HepG2 (cell line): Measurements from ENCODE around the gene ZFPL1. TPM values are rescaled to one million over a fixed set of nuclear protein-coding genes. Genes with fewer than 3 reads are reported as not detected.

Experiments used
- ATM ChIP-seq: fragments of 450-650 bp; IDR thresholded peaks from 2 replicates; pipeline ENCODE4 v1.7.1; 2017; ENCODE audit warnings: mild to moderate bottlenecking, borderline replicate concordance
- BCL6 ChIP-seq: IDR thresholded peaks from 2 replicates; pipeline ENCODE4 v1.6.1; 2016; ENCODE audit warnings: missing genetic modification reagents, missing compliant biosample characterization
- GATAD1 ChIP-seq: IDR thresholded peaks from 2 replicates; pipeline ENCODE4 v1.6.1; 2016; ENCODE audit warnings: missing genetic modification reagents, missing compliant biosample characterization
- GATAD2A ChIP-seq: IDR thresholded peaks from 2 replicates; pipeline ENCODE4 v1.6.1; 2016
- IKZF4 ChIP-seq: sonication (generic); formaldehyde crosslinking; IDR thresholded peaks from 2 replicates; pipeline ENCODE4 v1.5.1; 2020; ENCODE audit warnings: borderline replicate concordance, mild to moderate bottlenecking, low read depth, missing genetic modification reagents; ENCODE audit errors: not compliant biosample characterization
- KMT2B ChIP-seq: IDR thresholded peaks from 2 replicates; pipeline ENCODE4 v1.6.1; 2016; ENCODE audit warnings: missing genetic modification reagents, missing compliant biosample characterization
- MEF2D ChIP-seq: sonication (generic); formaldehyde crosslinking; IDR thresholded peaks from 2 replicates; pipeline ENCODE4 v1.5.1; 2020; ENCODE audit warnings: mild to moderate bottlenecking, missing genetic modification reagents
- MEIS2 ChIP-seq: sonication (generic); formaldehyde crosslinking; IDR thresholded peaks from 2 replicates; pipeline ENCODE4 v1.9.0; 2021; ENCODE audit warnings: mild to moderate bottlenecking, missing genetic modification reagents
- MZF1 ChIP-seq: sonication (generic); formaldehyde crosslinking; IDR thresholded peaks from 2 replicates; pipeline ENCODE4 v1.8.1; 2023; ENCODE audit warnings: mild to moderate bottlenecking, missing genetic modification reagents, borderline replicate concordance
- NR2F6 ChIP-seq, 2 experiments: IDR thresholded peaks; 2 replicates each; pipeline ENCODE4 v1.6.1; 2016; ENCODE audit warnings: antibody characterized with exemption in 1 of 2, mild to moderate bottlenecking in 1 of 2
- PAX8 ChIP-seq: sonication (generic); formaldehyde crosslinking; IDR thresholded peaks from 2 replicates; pipeline ENCODE4 v1.8.0; 2022; ENCODE audit warnings: mild to moderate bottlenecking, missing genetic modification reagents, borderline replicate concordance
- POLR2AphosphoS2 ChIP-seq: IDR thresholded peaks from 2 replicates; pipeline ENCODE4 v1.6.1; 2011; ENCODE audit warnings: low read depth, low read length, improper control_type of control experiment
- TARDBP ChIP-seq: sonication (generic); formaldehyde crosslinking; IDR thresholded peaks from 2 replicates; pipeline ENCODE4 v1.8.0; 2022; ENCODE audit warnings: mild to moderate bottlenecking, missing genetic modification reagents
- TEAD3 ChIP-seq: optimal IDR thresholded peaks from 2 replicates; pipeline ENCODE3; 2016; ENCODE audit warnings: borderline replicate concordance
- ZNF121 ChIP-seq: sonication (generic); formaldehyde crosslinking; IDR thresholded peaks from 2 replicates; pipeline ENCODE4 v1.5.0; 2020; ENCODE audit warnings: mild to moderate bottlenecking, missing genetic modification reagents
- ZNF589 ChIP-seq: sonication (generic); formaldehyde crosslinking; conservative IDR thresholded peaks from 2 replicates; pipeline ENCODE4 v1.8.0; 2022; ENCODE audit warnings: mild to moderate bottlenecking, moderate library complexity, missing genetic modification reagents
- ZNF768 ChIP-seq: sonication (generic); formaldehyde crosslinking; IDR thresholded peaks from 2 replicates; pipeline ENCODE4 v1.4.0; 2020; ENCODE audit warnings: missing genetic modification reagents
- ZNF772 ChIP-seq: sonication (generic); formaldehyde crosslinking; IDR thresholded peaks from 2 replicates; pipeline ENCODE4 v1.5.0; 2020; ENCODE audit warnings: mild to moderate bottlenecking, missing genetic modification reagents
- polyA plus RNA-seq, 8 experiments: library from polyadenylated mRNA; depleted of rRNA in 3 of 8; stranded (reverse) in 7 of 8; unstranded in 1 of 8; fragments of >200 nt; fragmentation: Illumina TruSeq in 4 of 8; extraction: Trizol in 4 of 8; gene quantifications; 2 replicates each; pipeline versions ENCODE4 v1.2.1 to v1.2.3, GENCODE V29; 2011 to 2016; ENCODE audit warnings: low read depth in 4 of 8, missing spikeins in 1 of 8, mixed read lengths in 1 of 8; ENCODE audit not compliant: insufficient read depth in 1 of 8
- total RNA-seq, 5 experiments: library from RNA; depleted of rRNA; stranded (reverse); fragments of >200 nt; fragmentation: Illumina TruSeq; extraction: Trizol; gene quantifications; 2 replicates each; pipeline ENCODE4 v1.2.3, GENCODE V29; 2016; ENCODE audit warnings: low read depth in 1 of 5
- TF ChIP-seq, protein P1 (sequence below): sonication (generic); formaldehyde crosslinking; IDR thresholded peaks from 2 replicates; pipeline ENCODE4 v1.4.0; 2020; ENCODE audit warnings: missing genetic modification reagents, mild to moderate bottlenecking, borderline replicate concordance
- TF ChIP-seq, protein P2 (sequence below): sonication (generic); formaldehyde crosslinking; IDR thresholded peaks from 2 replicates; pipeline ENCODE4 v1.4.0; 2020; ENCODE audit warnings: missing genetic modification reagents

Gene ZFPL1
- total and polyA plus RNA-seq, 2 of the 13 experiments (the other 11 are each of a cell fraction or from before 2014, with no cell fraction given), result 32.2 to 56.0 TPM

DNA sequence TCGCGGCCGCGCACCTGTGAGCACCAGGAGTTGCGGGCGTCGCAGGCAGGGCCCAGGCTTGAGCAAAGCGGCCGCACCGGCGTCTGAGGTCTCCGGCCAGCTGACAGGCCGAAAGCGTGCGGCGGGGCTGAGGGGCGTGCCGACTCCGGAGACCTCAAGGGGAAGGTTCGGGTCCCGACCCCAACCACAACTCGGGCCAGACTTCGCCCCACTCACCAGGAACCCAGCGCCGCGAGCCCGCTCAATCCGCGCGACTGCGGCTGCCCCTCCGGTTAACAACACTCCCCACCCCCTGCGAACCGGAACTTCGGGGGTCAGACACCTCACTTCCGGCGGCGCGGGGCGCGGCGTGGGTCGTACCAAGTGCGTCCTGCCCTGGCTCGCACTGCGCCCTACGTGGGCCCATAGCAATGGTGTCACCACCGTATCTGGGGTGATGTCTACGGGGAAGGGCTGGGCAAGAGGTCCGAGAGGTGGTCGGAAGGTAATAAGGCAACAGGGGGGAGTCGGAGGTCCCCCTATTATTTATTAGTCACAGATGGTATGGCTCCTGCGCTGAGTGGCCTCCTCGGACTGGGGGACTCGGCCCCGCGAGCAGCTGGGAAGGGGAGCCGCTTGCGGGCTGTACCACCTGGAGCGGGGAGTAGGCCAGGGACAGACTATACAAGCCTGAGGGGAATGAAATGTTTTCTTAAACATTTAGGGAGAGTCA is 50.4 kb downstream of the ZFPL1 start, which contains the start of gene SYVN1 (continued):
- TF ChIP-seq, protein P1, sequence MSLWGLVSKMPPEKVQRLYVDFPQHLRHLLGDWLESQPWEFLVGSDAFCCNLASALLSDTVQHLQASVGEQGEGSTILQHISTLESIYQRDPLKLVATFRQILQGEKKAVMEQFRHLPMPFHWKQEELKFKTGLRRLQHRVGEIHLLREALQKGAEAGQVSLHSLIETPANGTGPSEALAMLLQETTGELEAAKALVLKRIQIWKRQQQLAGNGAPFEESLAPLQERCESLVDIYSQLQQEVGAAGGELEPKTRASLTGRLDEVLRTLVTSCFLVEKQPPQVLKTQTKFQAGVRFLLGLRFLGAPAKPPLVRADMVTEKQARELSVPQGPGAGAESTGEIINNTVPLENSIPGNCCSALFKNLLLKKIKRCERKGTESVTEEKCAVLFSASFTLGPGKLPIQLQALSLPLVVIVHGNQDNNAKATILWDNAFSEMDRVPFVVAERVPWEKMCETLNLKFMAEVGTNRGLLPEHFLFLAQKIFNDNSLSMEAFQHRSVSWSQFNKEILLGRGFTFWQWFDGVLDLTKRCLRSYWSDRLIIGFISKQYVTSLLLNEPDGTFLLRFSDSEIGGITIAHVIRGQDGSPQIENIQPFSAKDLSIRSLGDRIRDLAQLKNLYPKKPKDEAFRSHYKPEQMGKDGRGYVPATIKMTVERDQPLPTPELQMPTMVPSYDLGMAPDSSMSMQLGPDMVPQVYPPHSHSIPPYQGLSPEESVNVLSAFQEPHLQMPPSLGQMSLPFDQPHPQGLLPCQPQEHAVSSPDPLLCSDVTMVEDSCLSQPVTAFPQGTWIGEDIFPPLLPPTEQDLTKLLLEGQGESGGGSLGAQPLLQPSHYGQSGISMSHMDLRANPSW, result 0 out of 2 replicates have a peak, but pooled peaks have one; percentile 58
- TF ChIP-seq TARDBP (CRISPR knock-in tag) (peak; percentile 39; the same call in 1 of the 2 replicates), GATAD1 (CRISPR knock-in tag) (peak; percentile 92), IKZF4 (CRISPR knock-in tag) (no peak), POLR2AphosphoS2 (peak; percentile 80; the same call in 1 of the 2 replicates), MZF1 (CRISPR knock-in tag) (no peak), KMT2B (CRISPR knock-in tag) (peak; percentile 79), ATM (no peak), TEAD3 (CRISPR knock-in tag) (peak; percentile 43), ZNF589 (peak; percentile 68; the same call in 1 of the 2 replicates), ZNF768 (peak; percentile 24; the same call in 1 of the 2 replicates), NR2F6 (IDR thresholded peaks at IDR 0.05) (no peak; the same call in 1 of the 2 replicates), NR2F6 (CRISPR knock-in tag; IDR thresholded peaks at IDR 0.05) (peak; percentile 66), ZNF121 (CRISPR knock-in tag) (no peak), ZNF772 (CRISPR knock-in tag) (peak; percentile 86; the same call in 1 of the 2 replicates), MEF2D (CRISPR knock-in tag) (no peak), MEIS2 (CRISPR knock-in tag) (peak; percentile 35), BCL6 (CRISPR knock-in tag) (peak; percentile 30), GATAD2A (CRISPR knock-in tag) (peak; percentile 50), PAX8 (CRISPR knock-in tag) (peak; percentile 88; the same call in 1 of the 2 replicates)
- TF ChIP-seq, protein P2, sequence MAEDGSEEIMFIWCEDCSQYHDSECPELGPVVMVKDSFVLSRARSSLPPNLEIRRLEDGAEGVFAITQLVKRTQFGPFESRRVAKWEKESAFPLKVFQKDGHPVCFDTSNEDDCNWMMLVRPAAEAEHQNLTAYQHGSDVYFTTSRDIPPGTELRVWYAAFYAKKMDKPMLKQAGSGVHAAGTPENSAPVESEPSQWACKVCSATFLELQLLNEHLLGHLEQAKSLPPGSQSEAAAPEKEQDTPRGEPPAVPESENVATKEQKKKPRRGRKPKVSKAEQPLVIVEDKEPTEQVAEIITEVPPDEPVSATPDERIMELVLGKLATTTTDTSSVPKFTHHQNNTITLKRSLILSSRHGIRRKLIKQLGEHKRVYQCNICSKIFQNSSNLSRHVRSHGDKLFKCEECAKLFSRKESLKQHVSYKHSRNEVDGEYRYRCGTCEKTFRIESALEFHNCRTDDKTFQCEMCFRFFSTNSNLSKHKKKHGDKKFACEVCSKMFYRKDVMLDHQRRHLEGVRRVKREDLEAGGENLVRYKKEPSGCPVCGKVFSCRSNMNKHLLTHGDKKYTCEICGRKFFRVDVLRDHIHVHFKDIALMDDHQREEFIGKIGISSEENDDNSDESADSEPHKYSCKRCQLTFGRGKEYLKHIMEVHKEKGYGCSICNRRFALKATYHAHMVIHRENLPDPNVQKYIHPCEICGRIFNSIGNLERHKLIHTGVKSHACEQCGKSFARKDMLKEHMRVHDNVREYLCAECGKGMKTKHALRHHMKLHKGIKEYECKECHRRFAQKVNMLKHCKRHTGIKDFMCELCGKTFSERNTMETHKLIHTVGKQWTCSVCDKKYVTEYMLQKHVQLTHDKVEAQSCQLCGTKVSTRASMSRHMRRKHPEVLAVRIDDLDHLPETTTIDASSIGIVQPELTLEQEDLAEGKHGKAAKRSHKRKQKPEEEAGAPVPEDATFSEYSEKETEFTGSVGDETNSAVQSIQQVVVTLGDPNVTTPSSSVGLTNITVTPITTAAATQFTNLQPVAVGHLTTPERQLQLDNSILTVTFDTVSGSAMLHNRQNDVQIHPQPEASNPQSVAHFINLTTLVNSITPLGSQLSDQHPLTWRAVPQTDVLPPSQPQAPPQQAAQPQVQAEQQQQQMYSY, result peak; percentile 25; the same call in 1 of the 2 replicates
